ENCODE measurements around the gene CAGE1.

DNA sequence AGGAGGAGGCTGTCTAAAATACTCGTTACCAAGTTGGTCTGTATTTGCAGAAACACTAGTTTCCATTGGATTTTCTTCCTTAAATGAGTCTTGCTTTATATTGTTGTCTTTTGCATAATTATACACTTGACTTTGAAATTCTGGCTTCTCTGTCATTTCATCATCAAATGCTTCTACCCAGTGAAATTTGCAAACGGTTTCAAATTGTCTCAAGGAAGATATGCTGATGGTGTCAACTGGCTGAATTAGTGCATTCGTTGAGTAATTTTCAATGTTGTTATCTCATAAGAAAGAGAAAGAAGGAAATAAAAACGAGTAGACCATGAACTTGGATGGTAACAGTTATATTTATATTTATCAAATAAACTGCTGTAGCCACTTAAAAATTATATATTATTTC is 10.8 kb downstream of the CAGE1 start:
- TF ChIP-seq POLR2AphosphoS5 (IDR thresholded peaks at IDR 0.05; ENCODE audit: low read depth, low read length) (no peak), TAF1 (IDR thresholded peaks at IDR 0.05; ENCODE audit: low read depth, low read length) (no peak), POLR2A (IDR thresholded peaks at IDR 0.05; ENCODE audit: low read depth, low read length) (no peak), SPI1 (IDR thresholded peaks at IDR 0.05; ENCODE audit: low read depth, low read length) (no peak), PAX5 (IDR thresholded peaks at IDR 0.05; ENCODE audit: insufficient read depth, low read length, severe bottlenecking) (no peak), POU2F2 (IDR thresholded peaks at IDR 0.05; ENCODE audit: low read depth, low read length) (no peak)
